ENCODE results near the gene ZNF746.
A peak's percentile ranks its signal among the peaks of the same experiment; 100 is the strongest.

The ZNF746 gene

DNA sequence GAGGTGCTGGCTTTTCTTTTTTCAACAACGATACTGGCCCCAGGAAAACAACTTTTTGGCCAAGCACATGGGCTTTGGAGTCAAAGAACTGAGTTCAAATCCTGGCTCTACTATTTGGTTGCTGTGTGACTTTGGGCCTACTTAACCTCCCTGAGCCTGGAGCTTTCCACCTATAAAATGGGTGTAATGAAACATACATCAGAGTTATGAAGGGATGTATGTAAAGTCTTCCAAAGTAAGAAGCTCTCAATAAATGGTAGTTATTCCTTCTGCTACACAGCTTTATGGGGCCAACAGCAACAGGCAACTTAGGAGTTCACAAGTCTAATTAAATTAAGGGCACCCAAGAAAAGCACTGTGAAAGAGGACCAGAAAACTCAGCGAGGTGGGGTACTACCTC lies 69.7 kb downstream of the ZNF746 start:
- no peak for DNase-seq (ENCODE audit: low read depth in 2 of 2)

DNA sequence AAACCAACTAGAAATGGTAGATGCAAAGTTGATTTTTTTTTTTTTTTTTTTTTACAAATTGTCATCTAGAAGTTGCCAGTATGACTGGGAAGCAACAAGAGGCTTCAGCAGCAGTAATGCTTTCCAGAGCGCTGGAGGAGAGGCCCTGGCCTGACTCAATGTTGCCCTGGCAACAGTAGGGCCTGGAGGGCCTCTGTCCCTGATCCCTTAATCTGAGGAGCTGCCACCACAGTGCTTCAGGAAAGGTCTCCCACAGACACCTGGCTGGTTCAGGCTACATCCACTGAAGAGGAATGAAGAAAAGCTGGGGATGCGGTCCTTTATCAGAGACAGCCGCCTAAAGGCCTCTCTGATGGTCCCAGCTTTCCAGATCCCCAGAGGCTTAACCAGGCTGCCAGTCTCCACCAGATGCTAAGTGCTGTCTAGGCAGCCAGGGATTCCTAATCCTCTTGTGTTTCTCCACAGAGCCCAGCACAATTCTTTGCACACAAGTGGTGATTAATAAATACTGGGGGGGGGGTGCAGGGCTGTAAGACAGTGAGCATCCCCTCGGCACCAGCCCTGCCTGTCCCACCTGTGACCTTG lies 70.4 kb downstream of the ZNF746 start:
- no peak for DNase-seq (ENCODE audit: low read depth in 2 of 2)

DNA sequence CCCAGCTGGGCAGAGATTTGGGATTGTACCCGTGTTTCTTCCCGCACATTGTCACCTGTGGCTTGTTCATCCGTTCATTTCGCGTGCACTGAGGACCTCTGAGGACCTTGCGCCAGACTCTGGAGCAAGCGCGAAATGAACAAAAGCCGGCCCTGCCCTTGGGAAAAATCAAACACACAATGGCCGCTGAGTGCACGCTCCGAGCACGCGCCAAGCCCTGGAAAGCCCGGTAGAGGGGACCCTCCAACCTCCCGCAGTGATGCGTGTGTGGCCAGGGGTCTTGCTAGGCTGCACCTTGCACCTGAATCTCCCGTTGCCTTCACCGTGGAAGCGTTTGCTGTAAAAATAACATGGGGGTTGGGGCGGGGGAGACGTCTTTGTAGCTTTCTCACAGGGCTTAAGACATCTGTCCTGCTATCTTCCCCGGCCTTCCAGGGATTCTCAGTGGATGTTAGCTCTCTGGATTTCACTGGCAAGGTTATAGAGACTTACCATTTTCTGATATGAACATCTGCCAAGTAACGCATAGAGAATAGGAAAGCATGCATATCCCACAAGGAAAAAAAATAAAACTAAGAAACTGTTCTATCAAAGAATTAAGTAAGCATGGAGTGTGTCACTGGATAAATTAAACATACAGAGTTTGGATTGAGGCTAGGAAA lies 74.0 kb downstream of the ZNF746 start:
- no peak for DNase-seq (ENCODE audit: low read depth in 2 of 2)

DNA sequence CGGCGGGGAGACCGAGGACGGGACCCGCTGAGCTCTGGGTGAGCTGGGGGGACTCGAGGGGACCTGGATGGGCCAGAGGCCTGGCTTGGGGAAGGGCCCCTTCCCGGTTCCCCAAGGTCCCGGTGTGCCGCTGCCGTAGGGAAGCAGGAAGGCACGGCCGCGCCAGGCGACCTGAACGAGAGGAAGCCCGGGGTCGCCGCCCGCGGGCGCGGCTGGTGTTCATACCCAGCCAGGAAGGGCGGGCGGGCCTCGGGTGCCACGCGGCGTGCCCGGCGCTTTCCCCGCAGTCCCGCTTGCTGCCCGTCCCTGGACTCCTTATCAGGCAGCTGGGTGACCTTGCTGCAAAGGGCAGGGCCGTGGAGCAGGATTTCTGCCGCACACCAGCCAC lies 74.7 kb downstream of the ZNF746 start:
- peak in 1 of 2 donors; percentile 14 for DNase-seq (ENCODE audit: low read depth in 2 of 2)
